H9 (cell line): Measurements from ENCODE around the gene FLRT2. TPM values are rescaled to one million over a fixed set of nuclear protein-coding genes. Genes with fewer than 3 reads are reported as not detected.

Source experiments
- DNase-seq: peaks from one replicate; pipeline ENCODE4 v3.0.0-alpha.2; 2017
- H2AFZ ChIP-seq: one replicate; pipeline ENCODE4 v1.6.1; 2013; ENCODE audit warnings: mild to moderate bottlenecking, low read length, control low read depth, moderate library complexity
- H2AK5ac ChIP-seq: 2 replicates; pipeline ENCODE4 v1.6.1; 2013; ENCODE audit warnings: low read length, control low read depth, mixed read lengths; ENCODE audit not compliant: insufficient read length
- H2BK120ac ChIP-seq: one replicate; pipeline ENCODE4 v1.6.1; 2013; ENCODE audit warnings: low read depth, mild to moderate bottlenecking, low read length, control low read depth, inconsistent platforms; ENCODE audit not compliant: poor library complexity, severe bottlenecking
- H2BK12ac ChIP-seq: 2 replicates; pipeline ENCODE4 v1.6.1; 2013; ENCODE audit warnings: low read length, control low read depth, mixed read lengths, low read depth; ENCODE audit not compliant: insufficient read length
- H2BK15ac ChIP-seq: 2 replicates; pipeline ENCODE4 v1.6.1; 2013; ENCODE audit warnings: low read depth, low read length, control low read depth
- H2BK20ac ChIP-seq: one replicate; pipeline ENCODE4 v1.6.1; 2013; ENCODE audit warnings: low read depth, mild to moderate bottlenecking, low read length, control low read depth, inconsistent platforms; ENCODE audit not compliant: poor library complexity, severe bottlenecking
- H2BK5ac ChIP-seq: 2 replicates; pipeline ENCODE4 v1.6.1; 2013; ENCODE audit warnings: low read length, control low read depth, mixed read lengths; ENCODE audit not compliant: insufficient read length
- H3K14ac ChIP-seq: 2 replicates; pipeline ENCODE4 v1.6.1; 2013; ENCODE audit warnings: low read length, control low read depth; ENCODE audit not compliant: insufficient read depth
- H3K18ac ChIP-seq: 2 replicates; pipeline ENCODE4 v1.6.1; 2013; ENCODE audit warnings: low read depth, mild to moderate bottlenecking, mixed read lengths, low read length, control low read depth; ENCODE audit not compliant: insufficient read length
- H3K23ac ChIP-seq: 2 replicates; pipeline ENCODE4 v1.6.1; 2013; ENCODE audit warnings: low read length, control low read depth, mixed read lengths, low read depth; ENCODE audit not compliant: insufficient read length
- H3K23me2 ChIP-seq: 2 replicates; pipeline ENCODE4 v1.6.1; 2013; ENCODE audit warnings: low read depth, mild to moderate bottlenecking, mixed read lengths, low read length, control low read depth; ENCODE audit not compliant: insufficient read length, poor library complexity, severe bottlenecking
- H3K27ac ChIP-seq: 2 replicates; pipeline ENCODE4 v1.5.1; 2013; ENCODE audit warnings: low read length, control low read depth, mixed read lengths, low read depth; ENCODE audit not compliant: insufficient read length
- H3K27me3 ChIP-seq: 2 replicates; pipeline ENCODE4 v1.6.1; 2013; ENCODE audit warnings: low read length, control low read depth, inconsistent platforms; ENCODE audit not compliant: insufficient read depth
- H3K4ac ChIP-seq: 2 replicates; pipeline ENCODE4 v1.6.1; 2013; ENCODE audit warnings: low read depth, mild to moderate bottlenecking, control low read depth, inconsistent platforms, low read length, moderate library complexity
- H3K4me1 ChIP-seq: 2 replicates; pipeline ENCODE4 v1.6.1; 2013; ENCODE audit warnings: low read length, control low read depth, inconsistent platforms; ENCODE audit not compliant: insufficient read depth
- H3K4me2 ChIP-seq: 2 replicates; pipeline ENCODE4 v1.6.1; 2013; ENCODE audit warnings: low read length, control low read depth, mixed read lengths; ENCODE audit not compliant: insufficient read length, insufficient read depth
- H3K56ac ChIP-seq: 2 replicates; pipeline ENCODE4 v1.6.1; 2013; ENCODE audit warnings: low read depth, mild to moderate bottlenecking, mixed read lengths, low read length, control low read depth; ENCODE audit not compliant: insufficient read length
- H3K79me1 ChIP-seq: 2 replicates; pipeline ENCODE4 v1.6.1; 2013; ENCODE audit warnings: low read depth, mild to moderate bottlenecking, moderate library complexity, low read length, control low read depth, inconsistent platforms; ENCODE audit not compliant: insufficient read depth, poor library complexity, severe bottlenecking
- H3K79me2 ChIP-seq: 2 replicates; pipeline ENCODE4 v1.6.1; 2013; ENCODE audit warnings: low read length, control low read depth, inconsistent platforms; ENCODE audit not compliant: insufficient read depth
- H3K9ac ChIP-seq: 2 replicates; pipeline ENCODE4 v1.6.1; 2013; ENCODE audit warnings: low read length, control low read depth, mixed read lengths; ENCODE audit not compliant: insufficient read length; ENCODE audit errors: extremely low read depth
- H3K9me3 ChIP-seq: one replicate; pipeline ENCODE4 v1.6.1; 2013; ENCODE audit warnings: low read depth, low read length, inconsistent platforms; ENCODE audit not compliant: control insufficient read depth
- H3T11ph ChIP-seq: one replicate; pipeline ENCODE4 v1.6.1; 2013; ENCODE audit warnings: mild to moderate bottlenecking, low read length, control low read depth, inconsistent platforms
- H4K20me1 ChIP-seq: one replicate; pipeline ENCODE4 v1.6.1; 2013; ENCODE audit not compliant: control insufficient read depth, insufficient read length, insufficient read depth
- H4K5ac ChIP-seq: 2 replicates; pipeline ENCODE4 v1.6.1; 2013; ENCODE audit warnings: low read depth, mild to moderate bottlenecking, mixed read lengths, low read length, control low read depth; ENCODE audit not compliant: insufficient read length
- H4K8ac ChIP-seq: replicated peaks from 2 replicates; pipeline ENCODE4 v1.6.1; 2013; ENCODE audit warnings: low read length, control low read depth, mixed read lengths, low read depth; ENCODE audit not compliant: insufficient read length
- H4K91ac ChIP-seq: 2 replicates; pipeline ENCODE4 v1.6.1; 2013; ENCODE audit warnings: low read depth, mild to moderate bottlenecking, moderate library complexity, mixed read lengths, low read length, control low read depth; ENCODE audit not compliant: insufficient read length
- H3K27ac Mint-ChIP-seq, 3 experiments: 2 replicates in 2 of 3; 3 replicates in 1 of 3; pipeline ENCODE4 v1.8.0; 2020 to 2021; ENCODE audit warnings: mixed read lengths in 3 of 3, mild to moderate bottlenecking in 1 of 3, moderate library complexity in 1 of 3
- H3K27me3 Mint-ChIP-seq: 2 replicates; pipeline ENCODE4 v1.8.0; 2021; ENCODE audit warnings: low read depth, mild to moderate bottlenecking, moderate library complexity, mixed read lengths
- H3K36me3 Mint-ChIP-seq, 3 experiments: 2 replicates in 2 of 3; 3 replicates in 1 of 3; pipeline ENCODE4 v1.8.0; 2020 to 2021; ENCODE audit warnings: low read depth in 3 of 3, mixed read lengths in 3 of 3; ENCODE audit not compliant: insufficient read depth in 1 of 3
- H3K4me1 Mint-ChIP-seq, 2 experiments: 2 replicates each; pipeline ENCODE4 v1.8.0; 2020; ENCODE audit warnings: mixed read lengths in 2 of 2
- H3K4me3 Mint-ChIP-seq, 2 experiments: 2 replicates in 1 of 2; 3 replicates in 1 of 2; pipeline ENCODE4 v1.8.0; 2020 to 2021; ENCODE audit warnings: mild to moderate bottlenecking in 2 of 2, mixed read lengths in 2 of 2, moderate library complexity in 1 of 2
- H3K9me3 Mint-ChIP-seq, 2 experiments: 2 replicates in 1 of 2; 3 replicates in 1 of 2; pipeline ENCODE4 v1.8.0; 2020; ENCODE audit warnings: mild to moderate bottlenecking in 2 of 2, mixed read lengths in 2 of 2, moderate library complexity in 1 of 2
- WGBS: extraction: QIAGEN DNeasy Blood & Tissue Kit; methylation state at CpG from one replicate; pipeline ENCODE4 v1.1.7; 2013; ENCODE audit warnings: missing lambda C conversion rate, low lambda C conversion rate, mixed read lengths; ENCODE audit not compliant: insufficient read length; ENCODE audit errors: extremely low coverage; 5-methylcytosine and 5-hydroxymethylcytosine counted together
- total RNA-seq: library from RNA; stranded (reverse); gene quantifications from 2 replicates; pipeline ENCODE4 v1.2.1, GENCODE V29; 2021
- TF ChIP-seq, protein P1 (sequence below): fragments of 200-600 bp; sonication (generic); conservative IDR thresholded peaks from 3 replicates; pipeline ENCODE4 v1.8.0; 2021; ENCODE audit warnings: antibody characterized with exemption, mild to moderate bottlenecking

The FLRT2 gene
- total RNA-seq, 1 experiment from 2014 or later, result 3.3 TPM

DNA sequence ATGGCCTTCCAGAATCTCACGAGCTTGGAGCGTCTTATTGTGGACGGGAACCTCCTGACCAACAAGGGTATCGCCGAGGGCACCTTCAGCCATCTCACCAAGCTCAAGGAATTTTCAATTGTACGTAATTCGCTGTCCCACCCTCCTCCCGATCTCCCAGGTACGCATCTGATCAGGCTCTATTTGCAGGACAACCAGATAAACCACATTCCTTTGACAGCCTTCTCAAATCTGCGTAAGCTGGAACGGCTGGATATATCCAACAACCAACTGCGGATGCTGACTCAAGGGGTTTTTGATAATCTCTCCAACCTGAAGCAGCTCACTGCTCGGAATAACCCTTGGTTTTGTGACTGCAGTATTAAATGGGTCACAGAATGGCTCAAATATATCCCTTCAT lies 92.2 kb downstream of the FLRT2 start:
- Histone ChIP-seq H2AFZ (no peak overlapping the region), H3K14ac (no peak overlapping the region; the same call in 1 of the 2 replicates), H3K79me1 (no peaks in the 10 kb centered on the region), H3K4ac (no peak overlapping the region), H2AK5ac (no peak overlapping the region), H4K91ac (no peak overlapping the region), H3K9me3 (no peaks in the 10 kb centered on the region), H2BK20ac (no peak overlapping the region), H3K4me2 (no peak overlapping the region), H3K18ac (no peak overlapping the region), H2BK120ac (no peak overlapping the region), H3K27me3 (no peaks in the 10 kb centered on the region; the same call in 1 of the 2 replicates), H3K23me2 (no peaks in the 10 kb centered on the region), H3K4me1 (no peaks in the 10 kb centered on the region; the same call in 1 of the 2 replicates), H2BK5ac (no peak overlapping the region), H3K9ac (no peak overlapping the region), H2BK12ac (no peak overlapping the region), H2BK15ac (no peak overlapping the region), H3K23ac (no peak overlapping the region), H4K20me1 (no peaks in the 10 kb centered on the region), H4K8ac (no peak overlapping the region), H4K5ac (no peak overlapping the region), H3K27ac (no peak overlapping the region), H3K56ac (no peak overlapping the region), H3T11ph (no peak overlapping the region), H3K79me2 (no peaks in the 10 kb centered on the region)
- Mint-ChIP-seq H3K4me1 (peaks cover 10 to 18% of the 10 kb centered on the region in 2 experiments; a peak in 2 of 4 replicates), H3K9me3 (no peaks in the 10 kb centered on the region), H3K27ac (peak overlapping the region in 1 of 3 experiments; percentile 52; a peak in 1 of 7 replicates), H3K4me3 (no peak overlapping the region), H3K27me3 (no peaks in the 10 kb centered on the region), H3K36me3 (peaks cover 0 to 17% (median 12%) of the 10 kb centered on the region in 3 experiments; a peak in 5 of 7 replicates)
- TF ChIP-seq, protein P1, sequence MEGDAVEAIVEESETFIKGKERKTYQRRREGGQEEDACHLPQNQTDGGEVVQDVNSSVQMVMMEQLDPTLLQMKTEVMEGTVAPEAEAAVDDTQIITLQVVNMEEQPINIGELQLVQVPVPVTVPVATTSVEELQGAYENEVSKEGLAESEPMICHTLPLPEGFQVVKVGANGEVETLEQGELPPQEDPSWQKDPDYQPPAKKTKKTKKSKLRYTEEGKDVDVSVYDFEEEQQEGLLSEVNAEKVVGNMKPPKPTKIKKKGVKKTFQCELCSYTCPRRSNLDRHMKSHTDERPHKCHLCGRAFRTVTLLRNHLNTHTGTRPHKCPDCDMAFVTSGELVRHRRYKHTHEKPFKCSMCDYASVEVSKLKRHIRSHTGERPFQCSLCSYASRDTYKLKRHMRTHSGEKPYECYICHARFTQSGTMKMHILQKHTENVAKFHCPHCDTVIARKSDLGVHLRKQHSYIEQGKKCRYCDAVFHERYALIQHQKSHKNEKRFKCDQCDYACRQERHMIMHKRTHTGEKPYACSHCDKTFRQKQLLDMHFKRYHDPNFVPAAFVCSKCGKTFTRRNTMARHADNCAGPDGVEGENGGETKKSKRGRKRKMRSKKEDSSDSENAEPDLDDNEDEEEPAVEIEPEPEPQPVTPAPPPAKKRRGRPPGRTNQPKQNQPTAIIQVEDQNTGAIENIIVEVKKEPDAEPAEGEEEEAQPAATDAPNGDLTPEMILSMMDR, result no peak
- DNase-seq, result no peak
- WGBS, result no CpG with 5 or more reads among the region's 13 CpGs
